Activated T-helper 9 cell treated with anti-CD3 and anti-CD28 coated beads, Interleukin-2, amount 50 U/mL, for 16 hours (primary cell): ENCODE results near the gene ZEB1.
"Not testable (repeated sequence)": the region's sequence is repeated elsewhere in the genome, so short reads cannot be mapped to it uniquely, and the experiment has no call there.

Experiments
- DNase-seq: peaks from one replicate; pipeline ENCODE4 v3.0.0-alpha.2; 2020; ENCODE audit warnings: low read depth

Gene ZEB1

GRCh38 chr10:31366703-31367102 lies 47.7 kb downstream of the ZEB1 start:
- no peak for DNase-seq

- no peak for DNase-seq
Observed at GRCh38 chr10:31368724-31369123, 49.7 kb downstream of the ZEB1 start.

- no peak for DNase-seq
Observed at GRCh38 chr10:31372439-31372838, 53.4 kb downstream of the ZEB1 start.

- no peak for DNase-seq
Observed at GRCh38 chr10:31374146-31374696, 55.2 kb downstream of the ZEB1 start.

- no peak for DNase-seq
Observed at GRCh38 chr10:31381171-31381570, 62.2 kb downstream of the ZEB1 start.

GRCh38 chr10:31381766-31382316 lies 62.8 kb downstream of the ZEB1 start:
- no peak for DNase-seq

- no peak for DNase-seq
Observed at GRCh38 chr10:31383810-31384588, 65.0 kb downstream of the ZEB1 start.

GRCh38 chr10:31384589-31384949 lies 65.6 kb downstream of the ZEB1 start:
- DNase-seq: no peak

- DNase-seq: no peak
Observed at GRCh38 chr10:31390804-31391203, 71.8 kb downstream of the ZEB1 start.

GRCh38 chr10:31393844-31394243 lies 74.8 kb downstream of the ZEB1 start:
- DNase-seq: no peak

GRCh38 chr10:31395695-31396094 lies 76.7 kb downstream of the ZEB1 start:
- no peak for DNase-seq

GRCh38 chr10:31396376-31396775 lies 77.4 kb downstream of the ZEB1 start:
- DNase-seq: no peak

- no peak for DNase-seq
Observed at GRCh38 chr10:31397852-31398251, 78.8 kb downstream of the ZEB1 start.

- no peak for DNase-seq
Observed at GRCh38 chr10:31399171-31399570, 80.2 kb downstream of the ZEB1 start.

- DNase-seq: no peak
Observed at GRCh38 chr10:31399631-31400030, 80.6 kb downstream of the ZEB1 start.

GRCh38 chr10:31401287-31401686 lies 82.3 kb downstream of the ZEB1 start:
- DNase-seq: no peak

GRCh38 chr10:31404640-31405039 lies 85.6 kb downstream of the ZEB1 start:
- no peak for DNase-seq

- DNase-seq: not testable (repeated sequence)
Observed at GRCh38 chr10:31405829-31406228, 86.8 kb downstream of the ZEB1 start.

GRCh38 chr10:31412397-31412796 lies 93.4 kb downstream of the ZEB1 start:
- DNase-seq: not testable (repeated sequence)

GRCh38 chr10:31413325-31413724 lies 94.3 kb downstream of the ZEB1 start:
- no peak for DNase-seq

- no peak for DNase-seq
Observed at GRCh38 chr10:31418481-31418880, 99.5 kb downstream of the ZEB1 start.

GRCh38 chr10:31419394-31420063 lies 100.5 kb downstream of the ZEB1 start:
- no peak for DNase-seq

- DNase-seq: no peak
Observed at GRCh38 chr10:31421322-31421721, 102.3 kb downstream of the ZEB1 start.
